ENCODE results near the gene PCCA. TPM values are rescaled to one million over a fixed set of nuclear protein-coding genes. Genes with fewer than 3 reads are reported as not detected.
A peak's percentile ranks its signal among the peaks of the same experiment; 100 is the strongest.
"Not testable (repeated sequence)": the region's sequence is repeated elsewhere in the genome, so short reads cannot be mapped to it uniquely, and the experiment has no call there.

PCCA gene
- total RNA-seq, 1 experiment from 2014 or later: 28.3 TPM

DNA sequence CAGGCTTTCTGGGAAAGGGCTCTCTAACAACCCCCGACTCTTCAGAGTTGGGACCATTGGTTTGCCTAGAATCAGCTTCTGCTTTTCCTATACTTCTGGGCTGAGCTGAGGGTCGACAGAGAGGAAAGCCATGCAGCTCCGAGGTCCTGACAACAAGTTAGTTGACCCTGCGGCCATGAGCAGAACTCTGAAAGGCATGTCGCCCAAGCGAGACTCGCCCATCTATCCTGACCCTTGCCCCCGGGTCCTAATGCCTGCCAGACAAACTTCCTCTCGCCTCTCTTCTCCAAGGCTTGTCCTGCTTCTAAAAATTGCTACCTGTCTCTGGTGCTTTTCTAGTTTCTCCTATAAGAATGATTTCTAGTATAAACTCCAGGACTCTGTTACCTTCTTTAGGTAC, 9.9 kb upstream of the PCCA start:
- not testable (repeated sequence) for DNase-seq (ENCODE audit: low read depth in 1 of 2, low spot score in 2 of 2); H3K27me3 ChIP-seq (replicated peaks); H3K27ac ChIP-seq; H3K4me1 ChIP-seq (replicated peaks); H3K36me3 ChIP-seq; H3K4me3 ChIP-seq; H3K9me3 ChIP-seq (replicated peaks)

DNA sequence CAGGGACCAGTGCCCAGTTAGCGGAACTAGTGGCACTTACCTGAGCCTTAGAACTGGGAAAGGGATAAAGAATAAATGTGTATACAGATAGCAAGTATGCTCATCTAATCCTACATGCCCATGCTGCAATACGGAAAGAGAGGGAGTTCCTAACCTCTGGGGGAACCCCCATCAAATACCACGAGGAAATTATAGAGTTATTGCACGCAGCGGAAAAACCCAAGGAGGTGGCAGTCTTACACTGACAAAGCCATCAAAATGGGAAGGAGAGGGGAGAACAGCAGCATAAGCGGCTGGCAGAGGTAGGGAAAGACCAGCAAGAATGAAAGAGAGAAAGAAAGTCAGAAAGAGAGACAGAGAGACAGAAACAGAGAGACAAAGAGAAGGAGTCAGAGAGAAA, 5.5 kb upstream of the PCCA start:
- H3K4me3 ChIP-seq; H3K27ac ChIP-seq; H3K9me3 ChIP-seq (replicated peaks); H3K27me3 ChIP-seq (replicated peaks): not testable (repeated sequence)
- Histone ChIP-seq H3K36me3 (peaks cover 17% of the 10 kb centered on the region), H3K4me1 (replicated peaks) (peaks cover 19% of the 10 kb centered on the region)
- peak in 1 of 2 experiments; percentile 42 for DNase-seq (ENCODE audit: low read depth in 1 of 2, low spot score in 2 of 2)

DNA sequence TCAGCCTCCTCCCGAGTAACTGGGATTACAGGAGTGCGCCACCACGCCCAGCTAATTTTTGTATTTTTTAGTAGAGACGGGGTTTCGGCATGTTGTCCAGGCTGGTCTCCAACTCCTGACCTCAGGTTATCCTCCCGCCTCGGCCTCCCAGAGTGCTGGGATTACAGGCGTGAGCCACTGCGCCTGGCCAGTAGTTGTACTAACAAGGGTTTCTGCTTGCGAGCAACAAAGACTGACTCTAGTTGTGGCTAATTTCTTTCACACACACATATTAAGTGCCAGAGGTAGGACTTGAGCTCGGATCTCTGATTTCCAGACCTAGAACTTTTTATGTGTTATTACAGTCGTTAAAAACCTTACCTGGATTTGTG, 635 bp upstream of the PCCA start:
- Histone ChIP-seq H3K4me3 (peak overlapping the region; percentile 85), H3K36me3 (peaks cover 29% of the 10 kb centered on the region), H3K4me1 (replicated peaks) (peaks cover 34% of the 10 kb centered on the region), H3K27me3 (replicated peaks) (no peaks in the 10 kb centered on the region), H3K27ac (peak overlapping the region; percentile 1), H3K9me3 (replicated peaks) (no peaks in the 10 kb centered on the region)
- DNase-seq (ENCODE audit: low read depth in 1 of 2, low spot score in 2 of 2): no peak

DNA sequence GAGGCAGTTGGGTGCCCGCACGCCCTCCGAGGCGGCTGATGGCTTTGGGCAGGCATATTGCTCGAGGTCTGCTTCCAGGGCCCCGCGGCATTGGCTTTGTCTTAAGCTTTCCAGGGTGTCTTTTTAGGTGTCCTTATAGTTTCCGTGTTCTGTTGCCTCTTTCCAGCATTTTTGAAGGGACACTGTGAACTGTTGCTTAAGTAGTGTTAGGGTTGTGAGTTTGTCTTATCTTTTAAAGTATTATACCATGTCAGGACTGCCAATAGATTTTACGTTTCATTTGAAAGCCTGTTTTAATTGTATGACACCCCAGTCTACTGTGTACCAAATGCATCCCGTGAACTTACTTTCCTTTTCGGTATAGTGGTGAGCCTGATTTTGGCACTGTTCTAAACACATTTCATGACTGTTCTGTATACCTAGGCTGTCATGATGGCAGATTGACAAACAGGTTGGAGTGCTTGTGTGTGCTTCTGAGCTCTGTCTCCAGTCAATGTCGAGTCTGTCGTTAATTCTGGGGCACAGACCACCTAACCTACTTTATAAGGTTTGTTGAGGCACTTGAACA, 656 bp downstream of the PCCA start:
- no peak for DNase-seq (ENCODE audit: low read depth in 1 of 2, low spot score in 2 of 2)

DNA sequence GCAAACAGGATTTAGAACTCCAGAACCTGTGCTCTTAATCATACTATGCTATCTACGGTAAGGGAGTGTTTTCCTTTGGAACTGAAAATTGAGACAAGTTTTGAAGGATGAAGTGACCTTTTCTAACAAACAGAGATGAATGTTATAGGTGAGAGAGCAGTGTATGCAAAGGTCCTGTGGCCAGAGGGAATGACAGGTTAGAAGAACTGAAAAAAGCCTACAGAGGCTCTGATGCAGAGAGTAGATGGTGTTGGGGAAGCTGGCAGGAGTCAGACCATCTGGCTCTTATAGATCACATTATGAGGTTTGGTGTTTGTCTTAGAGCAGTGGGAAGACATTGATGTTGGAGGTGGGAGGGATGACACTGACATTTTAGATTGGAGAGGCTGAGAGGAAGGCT, 2.0 kb downstream of the PCCA start:
- H3K27me3 ChIP-seq (replicated peaks): no peaks in the 10 kb centered on the region
- no peak overlapping the region for H3K27ac ChIP-seq
- no peak overlapping the region for H3K4me3 ChIP-seq
- peaks cover 34% of the 10 kb centered on the region for H3K4me1 ChIP-seq (replicated peaks)
- H3K36me3 ChIP-seq: peaks cover 31% of the 10 kb centered on the region
- DNase-seq (ENCODE audit: low read depth in 1 of 2, low spot score in 2 of 2): no peak
- H3K9me3 ChIP-seq (replicated peaks): no peaks in the 10 kb centered on the region; the same call in 1 of the 2 replicates

More for the DNA sequence above, 656 bp downstream of the PCCA start:
- no peaks in the 10 kb centered on the region for H3K9me3 ChIP-seq (replicated peaks)
- H3K27ac ChIP-seq: peak overlapping the region; percentile 30
- H3K27me3 ChIP-seq (replicated peaks): no peaks in the 10 kb centered on the region
- H3K36me3 ChIP-seq: peaks cover 31% of the 10 kb centered on the region
- H3K4me1 ChIP-seq (replicated peaks): peaks cover 34% of the 10 kb centered on the region
- peak overlapping the region; percentile 85 for H3K4me3 ChIP-seq

DNA sequence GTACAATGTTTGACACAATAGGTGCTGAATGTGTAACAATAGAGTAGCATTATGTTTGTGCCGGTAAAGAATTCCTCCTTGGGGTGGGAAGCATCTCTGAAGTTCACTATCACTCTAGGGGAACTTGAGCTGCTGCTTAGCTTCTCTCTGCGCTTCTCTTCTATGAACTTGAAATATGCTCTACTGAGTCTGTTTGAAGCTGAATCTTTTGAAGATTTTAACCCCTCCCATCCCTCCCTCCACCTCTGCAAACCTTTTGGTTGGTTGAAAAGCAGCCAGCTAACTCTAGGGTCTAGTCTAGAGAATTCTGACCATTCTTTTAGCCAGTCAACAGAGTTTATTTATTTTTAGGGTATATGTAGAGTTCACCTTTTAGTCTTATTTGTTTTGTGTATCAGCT, 2.5 kb downstream of the PCCA start:
- H3K36me3 ChIP-seq: peaks cover 27% of the 10 kb centered on the region
- H3K9me3 ChIP-seq (replicated peaks): no peaks in the 10 kb centered on the region; the same call in 1 of the 2 replicates
- H3K4me1 ChIP-seq (replicated peaks): peaks cover 34% of the 10 kb centered on the region

DNA sequence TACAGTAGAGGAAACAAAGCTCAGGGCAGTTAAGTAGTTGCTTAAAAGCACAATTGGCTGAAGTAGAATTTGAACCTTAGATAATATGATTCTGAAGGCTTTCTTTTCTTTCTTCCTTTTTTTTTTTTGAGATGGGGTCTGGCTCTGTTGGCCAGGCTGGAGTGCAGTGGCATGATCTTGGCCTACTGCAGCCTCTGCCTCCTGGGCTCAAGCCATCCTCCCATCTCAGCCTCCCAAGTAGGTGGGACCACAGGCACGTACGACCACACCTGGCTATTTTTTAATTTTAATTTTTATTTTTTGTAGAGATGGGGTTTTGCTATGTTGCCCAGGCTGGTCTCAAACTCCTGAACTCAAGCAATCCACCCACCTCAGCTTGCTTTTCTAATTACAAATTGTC, 3.4 kb downstream of the PCCA start:
- not testable (repeated sequence) for H3K4me3 ChIP-seq; H3K27ac ChIP-seq; DNase-seq (ENCODE audit: low read depth in 1 of 2, low spot score in 2 of 2); H3K9me3 ChIP-seq (replicated peaks); H3K27me3 ChIP-seq (replicated peaks)
- Histone ChIP-seq H3K36me3 (peaks cover 23% of the 10 kb centered on the region), H3K4me1 (replicated peaks) (peaks cover 26% of the 10 kb centered on the region)

More for the DNA sequence above, 2.5 kb downstream of the PCCA start:
- no peak for DNase-seq (ENCODE audit: low read depth in 1 of 2, low spot score in 2 of 2)
- H3K27me3 ChIP-seq (replicated peaks): no peaks in the 10 kb centered on the region
- no peak overlapping the region for H3K4me3 ChIP-seq
- no peak overlapping the region for H3K27ac ChIP-seq

DNA sequence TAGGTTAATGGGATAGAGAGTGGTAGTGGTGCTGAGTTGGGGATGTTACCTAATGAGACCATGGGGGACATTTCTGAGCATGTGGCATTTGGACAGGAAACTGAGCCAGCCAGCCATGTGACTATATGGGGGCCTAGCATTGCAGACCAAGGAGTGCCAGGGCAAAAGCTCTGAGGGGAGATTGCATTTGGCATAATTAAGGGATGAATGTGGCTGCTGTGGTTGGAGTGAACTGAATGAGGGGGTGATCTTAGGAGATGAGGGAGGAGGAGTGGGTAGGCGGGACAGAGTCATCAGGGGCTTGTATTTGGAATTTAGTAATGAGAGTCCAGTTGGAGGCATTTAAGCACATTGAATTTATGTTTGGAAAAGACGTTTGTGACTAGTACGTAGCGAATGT, 6.6 kb downstream of the PCCA start:
- H3K4me3 ChIP-seq: no peak overlapping the region
- H3K27ac ChIP-seq: no peak overlapping the region
- no peaks in the 10 kb centered on the region for H3K27me3 ChIP-seq (replicated peaks)
- no peaks in the 10 kb centered on the region; the same call in 1 of the 2 replicates for H3K9me3 ChIP-seq (replicated peaks)
- peaks cover 18% of the 10 kb centered on the region for H3K36me3 ChIP-seq
- DNase-seq (ENCODE audit: low read depth in 1 of 2, low spot score in 2 of 2): peak in 1 of 2 experiments; percentile 53
- peaks cover 15% of the 10 kb centered on the region for H3K4me1 ChIP-seq (replicated peaks)

DNA sequence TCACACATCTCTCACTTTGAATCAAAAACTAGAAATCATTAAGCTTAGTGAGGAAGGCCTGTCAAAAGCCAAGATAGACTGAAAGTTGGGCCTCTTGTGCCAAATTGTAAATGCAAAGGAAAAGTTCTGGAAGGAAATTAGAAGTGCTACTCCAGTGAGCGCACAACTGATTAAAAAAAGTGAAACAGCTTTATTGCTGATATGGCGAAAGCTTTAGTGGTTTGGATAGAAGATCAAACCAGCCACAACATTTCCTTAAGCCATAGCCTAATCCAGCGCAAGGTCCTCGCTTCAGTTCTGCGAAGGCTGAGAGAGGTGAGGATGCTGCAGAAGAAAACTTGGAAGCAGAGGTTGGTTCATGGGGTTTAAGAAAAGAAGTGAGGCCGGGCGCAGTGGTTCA, 7.6 kb downstream of the PCCA start:
- DNase-seq (ENCODE audit: low read depth in 1 of 2, low spot score in 2 of 2): no peak
- Histone ChIP-seq H3K27ac (no peak overlapping the region), H3K9me3 (replicated peaks) (no peaks in the 10 kb centered on the region; the same call in 1 of the 2 replicates), H3K4me1 (replicated peaks) (peaks cover 18% of the 10 kb centered on the region), H3K36me3 (peaks cover 11% of the 10 kb centered on the region), H3K27me3 (replicated peaks) (no peaks in the 10 kb centered on the region), H3K4me3 (no peak overlapping the region)

DNA sequence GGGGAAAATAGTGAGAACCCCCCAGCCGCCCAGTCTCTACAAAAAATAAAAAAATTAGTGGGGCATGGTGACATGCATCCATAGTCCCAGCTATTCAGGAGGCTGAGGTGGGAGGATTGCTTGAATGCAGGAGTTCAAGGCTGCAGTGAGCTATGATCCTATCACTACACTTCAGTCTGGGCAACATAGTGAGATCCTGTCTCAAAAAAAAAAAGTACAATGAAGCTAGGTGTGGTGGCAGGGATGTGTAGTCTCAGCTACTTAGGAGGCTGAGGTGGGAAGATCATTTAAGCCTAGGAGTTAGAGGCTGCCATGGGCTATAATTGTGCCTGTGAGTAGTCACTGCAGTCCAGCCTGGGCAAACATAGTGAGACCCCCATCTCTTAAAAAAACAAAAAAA, 8.9 kb downstream of the PCCA start:
- no peak for DNase-seq (ENCODE audit: low read depth in 1 of 2, low spot score in 2 of 2)
- Histone ChIP-seq H3K4me1 (replicated peaks) (peaks cover 28% of the 10 kb centered on the region), H3K4me3 (no peak overlapping the region), H3K9me3 (replicated peaks) (no peaks in the 10 kb centered on the region; the same call in 1 of the 2 replicates), H3K36me3 (peaks cover 17% of the 10 kb centered on the region), H3K27me3 (replicated peaks) (no peaks in the 10 kb centered on the region), H3K27ac (no peak overlapping the region)

DNA sequence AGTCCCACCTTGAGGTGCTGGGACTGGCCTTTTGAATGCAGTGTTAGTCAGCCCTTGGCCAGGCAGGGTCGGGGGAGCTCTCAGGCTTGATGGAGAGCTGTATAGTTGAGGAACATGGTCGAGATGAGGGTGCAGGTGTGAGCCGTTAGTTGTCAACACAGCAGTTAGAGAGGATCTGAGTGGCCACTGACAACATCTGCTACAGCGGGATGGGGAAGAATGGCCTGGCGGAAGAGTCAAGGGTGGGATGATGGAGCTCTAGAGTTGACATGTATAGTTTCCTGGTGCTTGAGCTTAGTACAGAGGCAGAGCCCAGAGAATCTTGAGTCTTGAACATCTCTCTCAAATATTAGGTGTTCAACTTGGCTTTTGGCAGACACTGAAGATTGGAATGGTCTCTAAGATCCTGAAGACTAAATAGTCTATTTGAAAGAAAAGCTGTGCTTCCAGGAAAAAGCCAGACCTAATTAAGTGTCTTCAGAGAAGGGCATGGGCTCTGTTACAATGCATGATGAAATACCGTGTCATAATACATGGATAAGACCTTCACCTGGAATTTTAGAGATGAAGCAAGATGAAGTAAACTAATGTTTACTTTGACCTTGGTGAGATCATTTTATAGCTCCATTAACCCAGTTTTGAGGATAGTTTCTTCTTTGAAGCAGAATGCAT, 9.7 kb downstream of the PCCA start:
- H3K36me3 ChIP-seq: peaks cover 19% of the 10 kb centered on the region
- no peak overlapping the region for H3K27ac ChIP-seq
- no peaks in the 10 kb centered on the region for H3K27me3 ChIP-seq (replicated peaks)
- no peak overlapping the region for H3K4me3 ChIP-seq
- peaks cover 28% of the 10 kb centered on the region for H3K4me1 ChIP-seq (replicated peaks)
- H3K9me3 ChIP-seq (replicated peaks): no peaks in the 10 kb centered on the region; the same call in 1 of the 2 replicates
- DNase-seq (ENCODE audit: low read depth in 1 of 2, low spot score in 2 of 2): peak in 1 of 2 experiments; percentile 58

DNA sequence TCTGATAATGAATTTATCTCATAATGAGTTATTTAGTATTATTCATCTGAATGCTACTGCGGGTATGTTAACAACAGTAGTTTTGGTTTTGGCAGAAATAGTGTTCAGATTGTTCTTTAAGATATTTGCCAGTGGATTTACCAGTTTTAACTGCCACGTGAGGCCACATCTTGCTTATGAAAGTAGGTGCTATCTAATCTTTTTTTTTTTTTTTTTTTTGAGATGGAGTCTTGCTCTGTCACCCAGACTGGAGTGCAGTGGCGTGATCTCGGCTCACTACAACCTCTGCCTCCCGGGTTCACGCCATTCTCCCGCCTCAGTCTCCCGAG, 10.2 kb downstream of the PCCA start:
- H3K27me3 ChIP-seq (replicated peaks); H3K9me3 ChIP-seq (replicated peaks); H3K27ac ChIP-seq; DNase-seq (ENCODE audit: low read depth in 1 of 2, low spot score in 2 of 2); H3K4me3 ChIP-seq: not testable (repeated sequence)
- peaks cover 22% of the 10 kb centered on the region for H3K36me3 ChIP-seq
- peaks cover 28% of the 10 kb centered on the region for H3K4me1 ChIP-seq (replicated peaks)

DNA sequence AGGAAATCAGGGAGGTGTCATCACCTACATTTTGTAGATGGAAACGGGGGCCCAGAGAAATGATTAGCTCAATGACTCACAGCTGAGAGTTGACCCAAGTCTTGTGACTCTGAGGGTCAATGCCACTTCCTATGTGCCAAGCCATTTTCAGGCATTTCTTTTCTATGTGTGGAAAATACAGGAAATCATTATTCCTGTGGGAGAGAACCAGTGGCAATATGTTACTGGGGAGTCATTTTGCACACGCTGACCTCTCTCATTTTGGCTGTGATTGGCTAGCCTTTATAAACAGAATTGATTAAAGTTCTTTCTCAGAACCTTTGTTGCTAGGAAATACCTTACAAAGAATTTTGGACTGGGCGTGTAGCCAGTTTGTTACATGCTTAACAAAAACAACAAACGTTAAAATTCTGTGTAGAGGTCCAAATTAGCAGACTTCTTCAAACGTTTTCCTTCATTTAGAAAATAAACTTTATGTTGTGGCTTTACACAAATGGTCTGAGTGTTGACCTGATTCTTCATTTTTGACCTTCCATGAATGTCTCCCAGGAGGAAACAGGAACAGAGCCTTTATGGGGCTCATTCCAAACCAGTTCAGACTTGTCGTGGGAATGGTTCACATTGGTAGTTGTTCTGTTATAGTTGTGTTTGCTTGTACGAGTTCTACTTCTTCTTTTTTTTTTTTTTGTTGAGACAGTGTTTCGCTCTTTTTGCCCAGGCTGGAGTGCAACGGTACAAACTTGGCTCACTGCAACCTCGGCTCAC, 11.4 kb downstream of the PCCA start:
- Histone ChIP-seq H3K4me3 (no peak overlapping the region), H3K27me3 (replicated peaks) (no peaks in the 10 kb centered on the region), H3K36me3 (peaks cover 24% of the 10 kb centered on the region), H3K4me1 (replicated peaks) (peaks cover 32% of the 10 kb centered on the region), H3K9me3 (replicated peaks) (no peaks in the 10 kb centered on the region; the same call in 1 of the 2 replicates), H3K27ac (peak overlapping the region; percentile 27)
- DNase-seq (ENCODE audit: low read depth in 1 of 2, low spot score in 2 of 2): peak; percentile 86 to 98

DNA sequence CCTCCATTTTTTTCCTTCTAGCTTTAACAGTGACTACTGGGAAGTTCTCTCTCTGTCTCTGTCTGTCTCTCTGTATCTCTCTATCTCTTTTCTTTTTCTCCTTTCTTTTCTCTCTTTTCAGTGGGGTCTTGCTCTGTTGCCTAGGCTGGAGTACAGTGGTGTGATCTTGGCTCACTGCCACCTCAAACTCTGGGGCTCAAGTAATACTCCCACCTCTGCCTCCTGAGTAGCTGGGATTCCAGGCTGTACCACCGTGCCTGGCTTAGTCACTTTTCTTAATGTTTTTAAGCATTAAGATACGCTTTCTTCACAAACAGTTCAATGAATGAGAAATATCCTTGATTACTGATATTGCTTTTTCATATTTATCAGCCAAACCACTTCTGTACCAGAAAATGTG, 13.1 kb downstream of the PCCA start:
- Histone ChIP-seq H3K36me3 (peaks cover 26% of the 10 kb centered on the region), H3K27me3 (replicated peaks) (no peaks in the 10 kb centered on the region), H3K4me3 (no peak overlapping the region), H3K9me3 (replicated peaks) (no peaks in the 10 kb centered on the region), H3K27ac (no peak overlapping the region), H3K4me1 (replicated peaks) (peaks cover 45% of the 10 kb centered on the region)
- peak in 1 of 2 experiments; percentile 55 for DNase-seq (ENCODE audit: low read depth in 1 of 2, low spot score in 2 of 2)
